Nephron (organoid): ENCODE data around the gene SPATA2.

Experiments used
- H3K27ac Mint-ChIP-seq, 3 experiments: 2 replicates each; pipeline ENCODE4 v1.8.0; 2020; ENCODE audit warnings: mixed read lengths in 3 of 3, mild to moderate bottlenecking in 2 of 3, moderate library complexity in 1 of 3
- H3K27me3 Mint-ChIP-seq: 2 replicates; pipeline ENCODE4 v1.8.0; 2021; ENCODE audit warnings: low read depth, mild to moderate bottlenecking, moderate library complexity, mixed read lengths
- H3K36me3 Mint-ChIP-seq: 2 replicates; pipeline ENCODE4 v1.8.0; 2020; ENCODE audit warnings: low read depth, mixed read lengths
- H3K4me1 Mint-ChIP-seq: 2 replicates; pipeline ENCODE4 v1.8.0; 2020; ENCODE audit warnings: mixed read lengths
- H3K4me3 Mint-ChIP-seq, 3 experiments: 2 replicates each; pipeline ENCODE4 v1.8.0; 2020; ENCODE audit warnings: mild to moderate bottlenecking in 3 of 3, mixed read lengths in 3 of 3, moderate library complexity in 2 of 3
- H3K9me3 Mint-ChIP-seq: 2 replicates; pipeline ENCODE4 v1.8.0; 2020; ENCODE audit warnings: mixed read lengths
- CTCF ChIP-seq, 3 experiments: fragments of 200-600 bp; sonication (generic); IDR thresholded peaks; one replicate each; pipeline ENCODE4 v1.5.0; 2021; ENCODE audit warnings: antibody characterized with exemption in 3 of 3; ENCODE audit not compliant: unreplicated experiment in 3 of 3

SPATA2 gene

GRCh38 chr20:49914310-49915117 lies 815 bp downstream of the SPATA2 start:
- H3K4me1 Mint-ChIP-seq: peaks cover 45% of the 10 kb centered on the region
- H3K9me3 Mint-ChIP-seq: no peaks in the 10 kb centered on the region
- no peak for TF ChIP-seq CTCF (IDR thresholded peaks at IDR 0.05; ENCODE audit: unreplicated experiment in 3 of 3)
- no peaks in the 10 kb centered on the region for H3K36me3 Mint-ChIP-seq
- peak overlapping the region; percentile 91 to 99 (median 95) for H3K4me3 Mint-ChIP-seq
- H3K27me3 Mint-ChIP-seq: no peaks in the 10 kb centered on the region
- H3K27ac Mint-ChIP-seq: peak overlapping the region; percentile 82 to 93 (median 87)

GRCh38 chr20:49913399-49914047 lies 1.8 kb downstream of the SPATA2 start:
- H3K27ac Mint-ChIP-seq: peak overlapping the region; percentile 44 to 70 (median 63)
- no peak for TF ChIP-seq CTCF (IDR thresholded peaks at IDR 0.05; ENCODE audit: unreplicated experiment in 3 of 3)
- H3K9me3 Mint-ChIP-seq: no peaks in the 10 kb centered on the region
- H3K27me3 Mint-ChIP-seq: no peaks in the 10 kb centered on the region
- peak overlapping the region; percentile 91 to 99 (median 95) for H3K4me3 Mint-ChIP-seq
- H3K36me3 Mint-ChIP-seq: peaks cover 2% of the 10 kb centered on the region
- peaks cover 47% of the 10 kb centered on the region for H3K4me1 Mint-ChIP-seq

GRCh38 chr20:49910340-49910706 lies 5.0 kb downstream of the SPATA2 start:
- H3K27me3 Mint-ChIP-seq: no peaks in the 10 kb centered on the region
- peaks cover 17% of the 10 kb centered on the region for H3K36me3 Mint-ChIP-seq
- H3K4me1 Mint-ChIP-seq: peaks cover 33% of the 10 kb centered on the region
- no peaks in the 10 kb centered on the region for H3K9me3 Mint-ChIP-seq
- no peak for TF ChIP-seq CTCF (IDR thresholded peaks at IDR 0.05; ENCODE audit: unreplicated experiment in 3 of 3)
- peak overlapping the region in 1 of 3 experiments; percentile 64 for H3K4me3 Mint-ChIP-seq
- H3K27ac Mint-ChIP-seq: no peak overlapping the region

GRCh38 chr20:49909499-49910339 lies 5.6 kb downstream of the SPATA2 start:
- no peak overlapping the region for H3K27ac Mint-ChIP-seq
- H3K27me3 Mint-ChIP-seq: no peaks in the 10 kb centered on the region

GRCh38 chr20:49908258-49908565 lies 7.1 kb downstream of the SPATA2 start:
- TF ChIP-seq CTCF (IDR thresholded peaks at IDR 0.05; ENCODE audit: unreplicated experiment in 3 of 3): no peak
- H3K9me3 Mint-ChIP-seq: no peaks in the 10 kb centered on the region
- no peak overlapping the region for H3K27ac Mint-ChIP-seq
- peaks cover 35% of the 10 kb centered on the region for H3K36me3 Mint-ChIP-seq
- H3K4me1 Mint-ChIP-seq: peaks cover 17% of the 10 kb centered on the region
- no peaks in the 10 kb centered on the region for H3K27me3 Mint-ChIP-seq
- H3K4me3 Mint-ChIP-seq: no peak overlapping the region

More at GRCh38 chr20:49909499-49910339, 5.6 kb downstream of the SPATA2 start:
- Mint-ChIP-seq H3K4me3 (peak overlapping the region; percentile 33 to 64 (median 49)), H3K36me3 (peaks cover 23% of the 10 kb centered on the region), H3K4me1 (peaks cover 32% of the 10 kb centered on the region), H3K9me3 (no peaks in the 10 kb centered on the region)
- peak in 2 of 3 experiments; percentile 17 to 30 for TF ChIP-seq CTCF (IDR thresholded peaks at IDR 0.05; ENCODE audit: unreplicated experiment in 3 of 3)
